BLaER1 (cell line): ENCODE measurements around the gene PDZRN3.

Experiments used
- H3K27ac ChIP-seq: shearing (Covaris generic); formaldehyde crosslinking; 2 replicates; pipeline ENCODE4 v1.8.1; 2022
- H3K27me3 ChIP-seq: shearing (Covaris generic); formaldehyde crosslinking; 2 replicates; pipeline ENCODE4 v1.8.1; 2022
- H3K36me3 ChIP-seq: shearing (Covaris generic); formaldehyde crosslinking; 2 replicates; pipeline ENCODE4 v1.8.1; 2022
- H3K4me1 ChIP-seq: shearing (Covaris generic); formaldehyde crosslinking; 2 replicates; pipeline ENCODE4 v1.8.1; 2022
- H3K4me2 ChIP-seq: shearing (Covaris generic); formaldehyde crosslinking; 2 replicates; pipeline ENCODE4 v1.8.1; 2022
- H3K4me3 ChIP-seq: shearing (Covaris generic); formaldehyde crosslinking; 2 replicates; pipeline ENCODE4 v1.8.1; 2022
- H3K9ac ChIP-seq: shearing (Covaris generic); formaldehyde crosslinking; 2 replicates; pipeline ENCODE4 v1.8.1; 2022
- H3K9me3 ChIP-seq: shearing (Covaris generic); formaldehyde crosslinking; 2 replicates; pipeline ENCODE4 v1.8.1; 2022
- H4K20me1 ChIP-seq: shearing (Covaris generic); formaldehyde crosslinking; 2 replicates; pipeline ENCODE4 v1.8.1; 2022
- Cebpa-rat ChIP-seq: shearing (Covaris generic); IDR thresholded peaks from 2 replicates; pipeline ENCODE4 v1.8.1; 2022

PDZRN3 gene

GRCh38 chr3:73549051-73549600 is 75.6 kb downstream of the PDZRN3 start:
- Histone ChIP-seq H3K4me3 (no peak overlapping the region), H3K27me3 (no peaks in the 10 kb centered on the region), H3K9me3 (no peaks in the 10 kb centered on the region), H4K20me1 (no peaks in the 10 kb centered on the region), H3K9ac (no peak overlapping the region), H3K36me3 (no peaks in the 10 kb centered on the region), H3K27ac (no peak overlapping the region), H3K4me2 (no peak overlapping the region), H3K4me1 (peaks cover 6% of the 10 kb centered on the region; the same call in 1 of the 2 replicates)
- TF ChIP-seq Cebpa-rat: no peak

GRCh38 chr3:73548436-73548835 is 76.3 kb downstream of the PDZRN3 start:
- H3K4me2 ChIP-seq: no peak overlapping the region
- H3K27me3 ChIP-seq: no peaks in the 10 kb centered on the region
- no peaks in the 10 kb centered on the region for H3K9me3 ChIP-seq
- TF ChIP-seq Cebpa-rat: no peak
- H4K20me1 ChIP-seq: no peaks in the 10 kb centered on the region
- no peak overlapping the region for H3K4me3 ChIP-seq
- H3K27ac ChIP-seq: no peak overlapping the region
- no peak overlapping the region for H3K9ac ChIP-seq
- H3K4me1 ChIP-seq: peaks cover 6% of the 10 kb centered on the region; the same call in 1 of the 2 replicates
- no peaks in the 10 kb centered on the region for H3K36me3 ChIP-seq

GRCh38 chr3:73547427-73548248 is 77.1 kb downstream of the PDZRN3 start:
- no peak overlapping the region for H3K27ac ChIP-seq
- H4K20me1 ChIP-seq: no peaks in the 10 kb centered on the region
- no peak overlapping the region for H3K4me3 ChIP-seq
- H3K4me1 ChIP-seq: peaks cover 6% of the 10 kb centered on the region; the same call in 1 of the 2 replicates
- no peak overlapping the region for H3K4me2 ChIP-seq
- no peak overlapping the region for H3K9ac ChIP-seq
- TF ChIP-seq Cebpa-rat: no peak
- H3K36me3 ChIP-seq: no peaks in the 10 kb centered on the region
- H3K27me3 ChIP-seq: no peaks in the 10 kb centered on the region
- no peaks in the 10 kb centered on the region for H3K9me3 ChIP-seq

GRCh38 chr3:73546961-73547360 is 77.8 kb downstream of the PDZRN3 start:
- H3K36me3 ChIP-seq: no peaks in the 10 kb centered on the region
- no peak overlapping the region for H3K9ac ChIP-seq
- H3K4me3 ChIP-seq: no peak overlapping the region

GRCh38 chr3:73543412-73543811 is 81.3 kb downstream of the PDZRN3 start:
- H3K9me3 ChIP-seq: peaks cover 3% of the 10 kb centered on the region; the same call in 1 of the 2 replicates
- H3K27ac ChIP-seq: no peak overlapping the region
- H3K4me3 ChIP-seq: no peak overlapping the region
- peaks cover 6% of the 10 kb centered on the region; the same call in 1 of the 2 replicates for H3K4me1 ChIP-seq
- H3K27me3 ChIP-seq: no peaks in the 10 kb centered on the region
- no peak for TF ChIP-seq Cebpa-rat
- H4K20me1 ChIP-seq: no peaks in the 10 kb centered on the region
- H3K36me3 ChIP-seq: no peaks in the 10 kb centered on the region
- no peak overlapping the region for H3K9ac ChIP-seq
- H3K4me2 ChIP-seq: no peak overlapping the region

More at GRCh38 chr3:73546961-73547360, 77.8 kb downstream of the PDZRN3 start:
- Histone ChIP-seq H3K27ac (no peak overlapping the region), H3K4me2 (no peak overlapping the region), H3K27me3 (no peaks in the 10 kb centered on the region), H3K4me1 (peaks cover 6% of the 10 kb centered on the region; the same call in 1 of the 2 replicates), H3K9me3 (no peaks in the 10 kb centered on the region), H4K20me1 (no peaks in the 10 kb centered on the region)
- no peak for TF ChIP-seq Cebpa-rat

GRCh38 chr3:73542136-73542535 is 82.6 kb downstream of the PDZRN3 start:
- Histone ChIP-seq H4K20me1 (no peaks in the 10 kb centered on the region), H3K4me3 (no peak overlapping the region), H3K36me3 (no peaks in the 10 kb centered on the region), H3K9ac (no peak overlapping the region), H3K27me3 (no peaks in the 10 kb centered on the region), H3K4me2 (no peak overlapping the region), H3K9me3 (peaks cover 3% of the 10 kb centered on the region; the same call in 1 of the 2 replicates), H3K27ac (no peak overlapping the region), H3K4me1 (no peaks in the 10 kb centered on the region)
- no peak for TF ChIP-seq Cebpa-rat

GRCh38 chr3:73540969-73541740 is 83.6 kb downstream of the PDZRN3 start:
- H3K36me3 ChIP-seq: no peaks in the 10 kb centered on the region
- no peaks in the 10 kb centered on the region for H3K27me3 ChIP-seq
- H3K4me1 ChIP-seq: no peaks in the 10 kb centered on the region
- no peak overlapping the region for H3K27ac ChIP-seq
- no peaks in the 10 kb centered on the region for H4K20me1 ChIP-seq
- no peak overlapping the region for H3K4me2 ChIP-seq
- H3K9ac ChIP-seq: no peak overlapping the region
- peaks cover 3% of the 10 kb centered on the region; the same call in 1 of the 2 replicates for H3K9me3 ChIP-seq
- no peak overlapping the region for H3K4me3 ChIP-seq
- no peak for TF ChIP-seq Cebpa-rat

GRCh38 chr3:73538486-73538885 is 86.3 kb downstream of the PDZRN3 start:
- Histone ChIP-seq H3K4me1 (no peaks in the 10 kb centered on the region), H4K20me1 (no peaks in the 10 kb centered on the region), H3K27me3 (no peaks in the 10 kb centered on the region), H3K4me2 (no peak overlapping the region), H3K9ac (no peak overlapping the region), H3K9me3 (peaks cover 3% of the 10 kb centered on the region; the same call in 1 of the 2 replicates), H3K27ac (no peak overlapping the region), H3K4me3 (no peak overlapping the region), H3K36me3 (no peaks in the 10 kb centered on the region)
- TF ChIP-seq Cebpa-rat: no peak

GRCh38 chr3:73536952-73537351 is 87.8 kb downstream of the PDZRN3 start:
- Histone ChIP-seq H3K4me3 (no peak overlapping the region), H3K27me3 (no peaks in the 10 kb centered on the region), H3K9me3 (peaks cover 3% of the 10 kb centered on the region; the same call in 1 of the 2 replicates), H4K20me1 (no peaks in the 10 kb centered on the region), H3K4me1 (no peaks in the 10 kb centered on the region), H3K27ac (no peak overlapping the region), H3K9ac (no peak overlapping the region), H3K36me3 (no peaks in the 10 kb centered on the region), H3K4me2 (no peak overlapping the region)
- no peak for TF ChIP-seq Cebpa-rat
